ENCODE measurements around the gene TEX2. TPM values are rescaled to one million over a fixed set of nuclear protein-coding genes. Genes with fewer than 3 reads are reported as not detected.

The TEX2 gene
- total and polyA plus RNA-seq, 9 of the 15 experiments (the other 6 are each of a cell fraction or from before 2014, with no cell fraction given), result 4.1 to 27.6 (median 19.3) TPM

- TF ChIP-seq ZBTB26 (CRISPR knock-in tag; IDR thresholded peaks at IDR 0.05) (no peak), SIN3A (IDR thresholded peaks at IDR 0.05; ENCODE audit: borderline replicate concordance in 2 of 2, control insufficient read depth in 1 of 2, low read depth in 2 of 2, low read length in 2 of 2) (peak in 1 of 2 experiments; percentile 44; a peak in 1 of 4 replicates), JUNB (CRISPR knock-in tag; conservative IDR thresholded peaks at IDR 0.05) (no peak), FOXP1 (CRISPR knock-in tag; IDR thresholded peaks at IDR 0.05) (no peak), ZZZ3 (IDR thresholded peaks at IDR 0.05) (no peak), TFAM (CRISPR knock-in tag; conservative IDR thresholded peaks at IDR 0.05) (no peak), NFE2L1 (tag; IDR thresholded peaks at IDR 0.05; ENCODE audit: borderline replicate concordance, low read depth) (no peak), ZBTB12 (CRISPR knock-in tag; IDR thresholded peaks at IDR 0.05) (no peak), ZNF764 (CRISPR knock-in tag; IDR thresholded peaks at IDR 0.05; ENCODE audit: low read depth) (no peak), HCFC1 (IDR thresholded peaks at IDR 0.05; ENCODE audit: low read depth, low read length) (no peak), ZFP91 (CRISPR knock-in tag; IDR thresholded peaks at IDR 0.05) (no peak), ASH1L (IDR thresholded peaks at IDR 0.05; ENCODE audit: borderline replicate concordance, low read depth, partially characterized antibody) (no peak), HOMEZ (CRISPR knock-in tag; IDR thresholded peaks at IDR 0.05) (no peak)
Measured at GRCh38 chr17:64262198-64262999, 661 bp downstream of the TEX2 start (continued).
